ENCODE data around the gene TRIM46.

TRIM46 gene

GRCh38 chr1:155173478-155174323 lies at the start of gene TRIM46:
TSS of gene TRIM46 (plus strand) at chr1:155173849. CDS start at chr1:155173967, 118 bp downstream.
- peak; percentile 78 for DNase-seq (ENCODE audit: extremely low spot score)
- ChIA-PET CTCF (interaction anchor here (0.7 to 11.6 kb wide), 45 partner anchors 10 to 1187 kb away, joined by 3 to 167 read pairs (median 6); partner anchors contain the start of genes EFNA3, FDPS, MTX1 and SLC50A1), POLR2A (interaction anchor here (0.6 to 1.7 kb wide), 3 partner anchors 82 to 187 kb away, joined by 3 to 5 read pairs (median 3); no protein-coding TSS in a partner anchor)
- TF ChIP-seq CTCF (IDR thresholded peaks at IDR 0.05; ENCODE audit: control extremely low read depth, extremely low read depth, low read depth, missing control alignments): no peak

- DNase-seq (ENCODE audit: extremely low spot score): no peak
- CTCF ChIA-PET: interaction anchor here (0.8 to 1.6 kb wide), 7 partner anchors 10 to 48 kb away, joined by 3 to 5 read pairs (median 3); partner anchors contain the start of gene KRTCAP2
- POLR2A ChIA-PET: no interaction called here
- no peak for TF ChIP-seq CTCF (IDR thresholded peaks at IDR 0.05; ENCODE audit: control extremely low read depth, extremely low read depth, low read depth, missing control alignments)
Measured at GRCh38 chr1:155124503-155125463, 48.9 kb upstream of the TRIM46 start.

- TF ChIP-seq CTCF (IDR thresholded peaks at IDR 0.05; ENCODE audit: control extremely low read depth, extremely low read depth, low read depth, missing control alignments): no peak
- ChIA-PET CTCF (interaction anchor here (0.8 to 1.8 kb wide), 7 partner anchors 20 to 64 kb away, joined by 3 to 5 read pairs (median 4); no protein-coding TSS in a partner anchor), POLR2A (no interaction called here)
- no peak for DNase-seq (ENCODE audit: extremely low spot score)
Measured at GRCh38 chr1:155125511-155125945, 48.1 kb upstream of the TRIM46 start.

GRCh38 chr1:155125946-155126555 lies 47.6 kb upstream of the TRIM46 start:
- ChIA-PET CTCF (interaction anchor here (0.8 to 1.8 kb wide), 5 partner anchors 19 to 64 kb away, joined by 3 to 5 read pairs (median 3); no protein-coding TSS in a partner anchor), POLR2A (no interaction called here)
- no peak for TF ChIP-seq CTCF (IDR thresholded peaks at IDR 0.05; ENCODE audit: control extremely low read depth, extremely low read depth, low read depth, missing control alignments)
- no peak for DNase-seq (ENCODE audit: extremely low spot score)

DNA sequence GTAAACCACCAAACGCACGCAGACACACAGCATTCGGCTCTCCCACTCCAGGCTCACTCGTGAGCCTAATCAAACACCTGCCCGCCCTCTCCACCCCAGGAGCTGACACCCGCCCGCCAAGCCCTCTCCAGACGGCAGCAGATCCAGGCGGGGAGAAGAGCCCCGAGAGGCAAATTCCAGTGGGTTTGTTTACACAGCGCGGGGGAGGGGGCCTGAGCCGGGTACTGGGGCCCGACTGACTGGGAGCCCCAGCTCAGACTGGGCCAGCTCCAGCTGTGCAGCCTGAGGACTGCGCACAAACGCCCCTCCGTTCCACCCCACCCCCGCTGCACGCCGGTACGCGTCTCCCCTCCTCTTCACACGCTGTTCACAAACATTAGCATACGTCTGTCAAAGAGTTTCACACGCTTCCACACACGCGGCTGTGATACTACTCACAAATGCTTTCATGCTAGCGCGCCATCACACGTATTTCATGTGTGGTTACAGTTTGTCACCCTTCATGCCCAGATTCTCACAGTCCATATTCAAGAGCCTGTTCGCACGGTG lies 47.0 kb upstream of the TRIM46 start:
- TF ChIP-seq CTCF (IDR thresholded peaks at IDR 0.05; ENCODE audit: control extremely low read depth, extremely low read depth, low read depth, missing control alignments): no peak
- ChIA-PET POLR2A (no interaction called here), CTCF (interaction anchor here (1.3 to 1.8 kb wide), 2 partner anchors 35 to 65 kb away, joined by 3 to 4 read pairs; no protein-coding TSS in a partner anchor)
- no peak for DNase-seq (ENCODE audit: extremely low spot score)

Measured in GM10248 (cell line).